Astrocyte of the cerebellum (primary cell): ENCODE measurements around the gene FYN.

Experiments used
- DNase-seq: peaks from one replicate; pipeline ENCODE4 v3.0.0-alpha.2; 2011; ENCODE audit warnings: low read depth
- H3K4me3 ChIP-seq: 2 replicates; pipeline ENCODE4 v1.5.1; 2011; ENCODE audit warnings: mild to moderate bottlenecking, low read depth, low read length, moderate library complexity
- CTCF ChIP-seq: IDR thresholded peaks from 2 replicates; pipeline ENCODE4 v1.5.1; 2012; ENCODE audit warnings: low read length, low read depth, moderate library complexity, mild to moderate bottlenecking; ENCODE audit errors: missing control alignments
- in situ Hi-C: cut with HindIII; loops from 2 replicates; pipeline ENCODE4 v1.10.0; 2017; ENCODE audit warnings: low sequenced_read_pairs

Gene FYN

GRCh38 chr6:111750753-111751673 lies 122.2 kb downstream of the FYN start:
- in situ Hi-C loops: no loop called here
- no peak for DNase-seq
- H3K4me3 ChIP-seq: no peak overlapping the region
- no peak for TF ChIP-seq CTCF

- H3K4me3 ChIP-seq: no peak overlapping the region
Measured at GRCh38 chr6:111750153-111750552, 123.1 kb downstream of the FYN start.

GRCh38 chr6:111748231-111748647 lies 125.0 kb downstream of the FYN start:
- H3K4me3 ChIP-seq: no peak overlapping the region
- no peak for DNase-seq
- in situ Hi-C loops: loop anchor here (5.0 kb wide), 1 partner anchor 34 kb away; no protein-coding TSS in a partner anchor
- no peak for TF ChIP-seq CTCF

More at GRCh38 chr6:111750153-111750552, 123.1 kb downstream of the FYN start:
- DNase-seq: no peak
- in situ Hi-C loops: no loop called here
- no peak for TF ChIP-seq CTCF

GRCh38 chr6:111747829-111748228 lies 125.4 kb downstream of the FYN start:
- no peak overlapping the region for H3K4me3 ChIP-seq
- in situ Hi-C loops: loop anchor here (5.0 kb wide), 1 partner anchor 34 kb away; no protein-coding TSS in a partner anchor
- TF ChIP-seq CTCF: no peak
- no peak for DNase-seq

DNA sequence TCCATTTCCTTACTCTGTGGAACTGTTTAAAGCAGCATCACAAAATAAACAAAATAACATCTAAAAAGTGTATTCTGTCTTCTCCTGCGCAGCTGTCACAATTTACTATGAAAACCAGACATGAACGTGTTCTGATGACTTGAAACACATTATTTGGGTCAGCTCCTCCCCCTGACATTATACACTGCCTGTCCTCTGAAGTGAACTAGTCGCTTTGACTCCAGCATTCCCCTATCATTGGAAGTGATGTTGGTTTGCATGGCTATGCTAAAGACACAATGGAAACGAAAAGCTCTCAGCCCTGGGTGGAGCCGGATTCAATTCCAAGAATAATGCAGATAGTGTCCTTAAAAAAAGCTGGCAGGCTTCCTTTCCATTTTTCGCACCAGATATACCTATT lies 125.9 kb downstream of the FYN start:
- in situ Hi-C loops: loop anchor here (5.0 kb wide), 1 partner anchor 35 kb away; no protein-coding TSS in a partner anchor
- no peak for TF ChIP-seq CTCF

GRCh38 chr6:111746983-111747382 lies 126.3 kb downstream of the FYN start:
- TF ChIP-seq CTCF: no peak
- in situ Hi-C loops: loop anchor here (5.0 kb wide), 1 partner anchor 35 kb away; no protein-coding TSS in a partner anchor
- DNase-seq: no peak
- H3K4me3 ChIP-seq: no peak overlapping the region

More for the DNA sequence above, 125.9 kb downstream of the FYN start:
- DNase-seq: no peak
- H3K4me3 ChIP-seq: no peak overlapping the region
